NCI-H2171 (cell line): ENCODE data around the gene TMEM121B.

Source experiments
- DNase-seq: peaks from one replicate; lab custom pipeline; 2025; lab: John Stamatoyannopoulos, UW

TMEM121B gene

GRCh38 chr22:17109976-17110375 is 11.2 kb downstream of the TMEM121B start:
- DNase-seq, result no peak

DNA sequence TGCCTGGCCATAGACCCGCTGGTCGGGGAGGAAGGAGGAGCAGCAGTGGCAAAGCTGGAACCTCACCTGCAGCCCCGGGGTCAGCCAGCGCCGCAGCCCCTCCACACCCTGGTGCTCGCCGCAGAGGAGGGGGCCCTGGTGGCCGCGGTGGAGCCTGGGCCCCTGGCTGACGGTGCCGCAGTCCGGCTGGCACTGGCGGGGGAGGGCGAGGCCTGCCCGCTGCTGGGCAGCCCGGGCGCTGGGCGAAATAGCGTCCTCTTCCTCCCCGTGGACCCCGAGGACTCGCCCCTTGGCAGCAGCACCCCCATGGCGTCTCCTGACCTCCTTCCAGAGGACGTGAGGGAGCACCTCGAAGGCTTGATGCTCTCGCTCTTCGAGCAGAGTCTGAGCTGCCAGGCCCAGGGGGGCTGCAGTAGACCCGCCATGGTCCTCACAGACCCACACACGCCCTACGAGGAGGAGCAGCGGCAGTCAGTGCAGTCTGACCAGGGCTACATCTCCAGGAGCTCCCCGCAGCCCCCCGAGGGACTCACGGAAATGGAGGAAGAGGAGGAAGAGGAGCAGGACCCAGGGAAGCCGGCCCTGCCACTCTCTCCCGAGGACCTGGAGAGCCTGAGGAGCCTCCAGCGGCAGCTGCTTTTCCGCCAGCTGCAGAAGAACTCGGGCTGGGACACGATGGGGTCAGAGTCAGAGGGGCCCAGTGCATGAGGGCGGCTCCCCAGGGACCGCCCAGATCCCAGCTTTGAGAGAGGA is 11.9 kb downstream of the TMEM121B start:
- no peak for DNase-seq

DNA sequence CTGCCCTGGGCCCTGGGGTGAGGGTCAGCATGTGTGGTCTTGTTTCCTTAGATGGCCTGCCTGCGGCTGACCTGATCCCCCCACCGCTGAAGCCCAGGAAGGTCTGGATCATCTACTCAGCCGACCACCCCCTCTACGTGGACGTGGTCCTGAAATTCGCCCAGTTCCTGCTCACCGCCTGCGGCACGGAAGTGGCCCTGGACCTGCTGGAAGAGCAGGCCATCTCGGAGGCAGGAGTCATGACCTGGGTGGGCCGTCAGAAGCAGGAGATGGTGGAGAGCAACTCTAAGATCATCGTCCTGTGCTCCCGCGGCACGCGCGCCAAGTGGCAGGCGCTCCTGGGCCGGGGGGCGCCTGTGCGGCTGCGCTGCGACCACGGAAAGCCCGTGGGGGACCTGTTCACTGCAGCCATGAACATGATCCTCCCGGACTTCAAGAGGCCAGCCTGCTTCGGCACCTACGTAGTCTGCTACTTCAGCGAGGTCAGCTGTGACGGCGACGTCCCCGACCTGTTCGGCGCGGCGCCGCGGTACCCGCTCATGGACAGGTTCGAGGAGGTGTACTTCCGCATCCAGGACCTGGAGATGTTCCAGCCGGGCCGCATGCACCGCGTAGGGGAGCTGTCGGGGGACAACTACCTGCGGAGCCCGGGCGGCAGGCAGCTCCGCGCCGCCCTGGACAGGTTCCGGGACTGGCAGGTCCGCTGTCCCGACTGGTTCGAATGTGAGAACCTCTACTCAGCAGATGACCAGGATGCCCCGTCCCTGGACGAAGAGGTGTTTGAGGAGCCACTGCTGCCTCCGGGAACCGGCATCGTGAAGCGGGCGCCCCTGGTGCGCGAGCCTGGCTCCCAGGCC is 12.7 kb downstream of the TMEM121B start:
- no peak for DNase-seq

- no peak for DNase-seq
Measured at GRCh38 chr22:17107547-17107810, 13.7 kb downstream of the TMEM121B start.

- no peak for DNase-seq
Measured at GRCh38 chr22:17106785-17107546, 14.2 kb downstream of the TMEM121B start.

DNA sequence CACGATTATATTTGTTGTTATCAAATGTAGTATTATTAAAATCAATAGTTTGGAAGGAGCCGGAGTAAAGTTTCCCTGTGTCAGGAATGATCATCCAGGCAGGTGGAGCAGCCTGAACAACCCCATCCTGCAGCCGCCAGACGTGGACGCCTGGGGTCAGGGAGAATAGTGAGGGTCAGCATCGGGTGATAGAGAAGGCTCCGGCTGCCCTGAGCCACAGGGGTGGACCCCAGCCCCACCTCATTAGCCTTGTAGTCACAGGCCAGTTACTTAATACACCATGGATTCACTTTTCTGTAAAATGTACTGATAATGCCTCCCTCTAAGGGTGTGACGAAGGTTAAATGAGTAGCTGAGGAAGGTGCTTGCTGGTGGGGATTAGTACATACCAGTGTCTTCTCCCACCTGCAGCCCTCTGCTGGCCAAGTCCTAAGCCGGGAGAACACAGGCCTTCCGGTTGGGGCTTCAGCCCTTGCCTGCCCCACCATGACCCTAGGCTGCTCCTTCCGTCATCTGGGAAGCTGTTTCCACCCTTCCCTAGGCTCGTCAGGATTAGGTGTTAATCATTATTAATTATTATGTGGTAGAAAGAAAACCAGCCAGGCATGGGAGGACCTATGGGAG is 14.9 kb downstream of the TMEM121B start:
- no peak for DNase-seq

GRCh38 chr22:17105143-17106129 is 15.7 kb downstream of the TMEM121B start:
- no peak for DNase-seq

GRCh38 chr22:17104336-17104935 is 16.7 kb downstream of the TMEM121B start:
- DNase-seq, result no peak

GRCh38 chr22:17103351-17103750 is 17.8 kb downstream of the TMEM121B start:
- no peak for DNase-seq

DNA sequence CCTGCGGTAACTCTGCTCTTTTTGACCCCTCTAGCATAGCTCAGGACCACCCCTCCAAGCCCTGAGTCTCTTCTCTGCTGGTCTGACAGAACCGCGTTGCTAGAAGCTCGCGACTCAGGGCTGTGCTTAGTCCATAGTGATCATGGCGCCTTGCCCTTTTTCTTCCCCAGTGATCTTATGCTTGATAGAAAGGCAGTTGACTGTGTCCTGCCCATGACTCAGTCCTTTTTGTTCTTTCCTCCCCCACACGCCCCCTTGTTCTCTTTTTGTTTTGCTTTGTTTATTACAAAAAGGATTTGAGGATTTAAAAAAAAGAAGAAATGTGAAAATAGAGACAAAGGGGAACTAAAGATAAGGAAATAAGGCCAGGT is 18.9 kb downstream of the TMEM121B start:
- DNase-seq, result no peak

- DNase-seq, result peak; percentile 81
Measured at GRCh38 chr22:17101475-17102296, 19.5 kb downstream of the TMEM121B start.

- no peak for DNase-seq
Measured at GRCh38 chr22:17100621-17101020, 20.5 kb downstream of the TMEM121B start.

GRCh38 chr22:17098379-17098819 is 22.8 kb downstream of the TMEM121B start:
- DNase-seq, result no peak

DNA sequence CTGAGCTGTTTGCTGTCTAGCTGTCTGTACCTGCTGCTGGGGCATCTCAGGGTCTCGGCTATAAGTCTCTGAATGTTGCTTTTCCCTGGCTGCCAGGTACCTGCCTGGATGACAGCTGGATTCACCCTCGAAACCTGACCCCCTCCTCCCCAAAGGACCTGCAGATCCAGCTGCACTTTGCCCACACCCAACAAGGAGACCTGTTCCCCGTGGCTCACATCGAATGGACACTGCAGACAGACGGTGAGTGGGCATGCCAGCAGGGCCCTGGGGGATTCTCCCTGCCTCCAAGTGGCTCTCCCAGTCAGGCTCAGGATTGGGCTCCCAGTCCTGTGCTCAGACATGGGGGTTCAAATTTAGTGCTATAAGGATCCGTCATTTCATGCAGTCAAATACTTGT is 23.5 kb downstream of the TMEM121B start:
- DNase-seq, result peak; percentile 26

DNA sequence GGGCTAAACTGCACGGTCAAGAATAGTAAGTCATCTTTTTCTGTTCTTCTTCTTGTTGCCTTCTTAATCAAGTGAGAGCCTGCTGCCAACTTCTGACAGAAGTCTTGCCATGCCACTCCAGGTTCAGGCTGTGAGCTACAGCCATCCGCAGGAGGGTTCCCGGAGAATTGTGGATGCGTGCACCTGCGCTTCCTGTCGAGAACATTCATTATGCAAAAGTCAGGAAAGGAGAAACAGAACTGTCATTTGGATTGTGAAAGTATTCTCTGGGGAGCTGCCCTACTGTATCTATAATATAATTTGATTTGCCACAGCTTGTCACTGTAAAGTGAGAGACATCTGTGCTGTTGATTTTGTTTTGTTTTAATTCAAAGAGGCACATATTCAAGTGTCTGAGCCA is 24.1 kb downstream of the TMEM121B start:
- DNase-seq, result peak; percentile 72

- DNase-seq, result no peak
Measured at GRCh38 chr22:17096071-17096470, 25.1 kb downstream of the TMEM121B start.

DNA sequence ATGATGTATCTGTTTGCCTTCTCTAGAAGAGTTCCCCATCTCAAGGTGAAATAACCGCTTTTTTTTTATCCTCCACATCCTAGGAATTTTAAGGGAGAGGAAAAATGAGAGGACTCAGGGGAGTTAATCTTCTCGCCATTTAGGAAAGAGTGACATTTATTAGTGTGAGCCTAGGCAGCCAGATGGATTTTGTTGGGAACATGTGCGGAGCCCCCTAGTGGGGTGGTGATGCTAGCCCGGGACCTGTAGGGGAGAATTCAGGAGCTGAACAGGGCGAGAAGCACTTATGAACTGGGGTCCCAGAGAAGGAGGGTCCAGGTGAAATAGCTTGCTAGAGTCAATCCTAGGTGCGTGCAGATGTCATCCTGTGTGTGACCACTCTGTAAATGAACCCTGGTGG is 25.6 kb downstream of the TMEM121B start:
- DNase-seq, result peak; percentile 16

GRCh38 chr22:17093081-17093480 is 28.1 kb downstream of the TMEM121B start:
- no peak for DNase-seq

- no peak for DNase-seq
Measured at GRCh38 chr22:17091851-17092250, 29.3 kb downstream of the TMEM121B start.

DNA sequence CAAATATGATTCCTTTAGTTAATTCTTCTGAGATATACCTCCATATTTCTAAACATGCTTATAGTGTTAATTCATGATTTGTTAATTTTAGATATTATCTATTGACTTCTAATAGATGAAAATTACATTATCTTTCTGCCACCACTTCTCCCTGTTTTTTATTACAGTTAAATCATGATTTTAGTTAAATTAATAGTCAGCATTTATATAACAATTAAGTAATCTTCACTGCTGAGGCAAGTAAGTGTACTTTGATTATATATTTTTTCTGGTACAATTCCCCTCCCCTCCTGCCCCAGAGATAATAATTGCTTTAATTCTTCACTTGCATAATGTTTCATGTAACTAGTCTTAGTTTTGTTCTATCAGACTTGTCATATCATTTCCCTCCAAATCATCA is 30.6 kb downstream of the TMEM121B start:
- DNase-seq, result no peak
